ACC112 (cell line): ENCODE results near the gene PTPRG.
A peak's percentile ranks its signal among the peaks of the same experiment; 100 is the strongest.
"Not testable (repeated sequence)": the region's sequence is repeated elsewhere in the genome, so short reads cannot be mapped to it uniquely, and the experiment has no call there.

ENCODE experiments used
- H2AFZ ChIP-seq: fragments of 200-600 bp; sonication (generic); one replicate; pipeline ENCODE4 v1.6.0; 2017; ENCODE audit warnings: antibody characterized with exemption, low read length; ENCODE audit not compliant: unreplicated experiment
- H3K27ac ChIP-seq: fragments of 200-600 bp; sonication (generic); 2 replicates; pipeline ENCODE4 v1.5.1; 2014; ENCODE audit warnings: low read depth, mild to moderate bottlenecking, antibody characterized with exemption, low read length, moderate library complexity
- H3K27me3 ChIP-seq: fragments of 200-600 bp; sonication (generic); 2 replicates; pipeline ENCODE4 v1.6.1; 2014; ENCODE audit warnings: mild to moderate bottlenecking, antibody characterized with exemption, low read length, moderate library complexity, mixed read lengths; ENCODE audit not compliant: insufficient read depth
- H3K36me3 ChIP-seq: fragments of 200-600 bp; sonication (generic); 2 replicates; pipeline ENCODE4 v1.6.1; 2016; ENCODE audit warnings: mild to moderate bottlenecking, antibody characterized with exemption, low read length, moderate library complexity, mixed read lengths; ENCODE audit not compliant: insufficient read depth
- H3K4me1 ChIP-seq: fragments of 200-600 bp; sonication (generic); one replicate; pipeline ENCODE4 v1.6.1; 2016; ENCODE audit warnings: low read length, mixed read lengths; ENCODE audit not compliant: insufficient read depth, unreplicated experiment, control insufficient read depth
- H3K4me3 ChIP-seq: fragments of 200-600 bp; sonication (generic); 2 replicates; pipeline ENCODE4 v1.5.1; 2014; ENCODE audit warnings: mild to moderate bottlenecking, low read depth, low read length
- H3K79me2 ChIP-seq: fragments of 200-600 bp; sonication (generic); one replicate; pipeline ENCODE4 v1.6.0; 2016; ENCODE audit warnings: low read length; ENCODE audit not compliant: control insufficient read depth, unreplicated experiment, insufficient read depth

PTPRG gene

GRCh38 chr3:61532739-61533500, 28.5 kb upstream of the PTPRG start:
- Histone ChIP-seq H3K27ac (no peak overlapping the region), H3K4me1 (no peaks in the 10 kb centered on the region), H3K27me3 (no peaks in the 10 kb centered on the region), H3K36me3 (no peaks in the 10 kb centered on the region), H2AFZ (no peak overlapping the region), H3K4me3 (no peak overlapping the region), H3K79me2 (no peaks in the 10 kb centered on the region)

DNA sequence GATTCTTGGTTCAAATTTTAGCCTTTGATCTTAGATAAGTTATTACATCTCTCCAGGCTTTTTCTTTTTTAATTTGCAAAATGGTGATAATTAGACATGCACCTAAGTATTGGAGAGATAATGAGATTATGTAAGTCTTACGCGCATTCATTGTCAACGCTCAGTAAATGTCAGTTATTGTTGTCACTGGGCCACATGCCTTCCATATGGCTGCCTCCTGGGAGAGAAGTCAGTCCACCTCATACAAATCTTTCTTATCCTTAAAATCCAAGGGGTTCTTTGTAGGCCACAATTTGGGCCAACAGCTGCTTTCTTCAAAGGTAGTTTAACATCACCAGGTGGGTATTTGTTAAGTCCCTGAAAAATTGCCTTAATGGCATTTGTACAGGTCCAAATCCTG, 25.5 kb upstream of the PTPRG start:
- H3K36me3 ChIP-seq, result no peaks in the 10 kb centered on the region
- H2AFZ ChIP-seq, result no peak overlapping the region
- H3K4me1 ChIP-seq, result no peaks in the 10 kb centered on the region
- H3K79me2 ChIP-seq, result no peaks in the 10 kb centered on the region
- no peak overlapping the region for H3K4me3 ChIP-seq
- no peaks in the 10 kb centered on the region for H3K27me3 ChIP-seq
- no peak overlapping the region for H3K27ac ChIP-seq

DNA sequence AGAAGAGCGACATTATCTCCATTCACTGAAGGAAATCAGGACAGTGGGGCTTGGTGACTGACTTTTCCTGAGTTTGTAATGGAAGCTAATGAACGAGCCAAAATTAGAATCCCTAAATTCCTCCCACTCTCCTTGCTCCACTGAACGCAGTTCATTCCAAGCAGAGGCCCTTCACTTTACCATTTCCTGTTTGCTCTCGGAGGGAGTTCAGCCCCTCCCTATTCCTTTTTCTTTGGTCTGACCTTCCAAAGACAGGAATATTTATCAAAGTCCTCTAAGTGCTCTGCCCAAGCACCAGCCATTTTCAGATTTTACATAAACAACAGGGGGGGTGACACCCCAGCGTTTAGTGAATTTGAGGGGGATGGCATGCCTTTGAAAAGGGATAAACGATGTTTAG, 24.0 kb upstream of the PTPRG start:
- H3K79me2 ChIP-seq, result no peaks in the 10 kb centered on the region
- H3K4me3 ChIP-seq, result no peak overlapping the region
- no peaks in the 10 kb centered on the region for H3K4me1 ChIP-seq
- no peak overlapping the region for H3K27ac ChIP-seq
- no peaks in the 10 kb centered on the region for H3K27me3 ChIP-seq
- no peak overlapping the region for H2AFZ ChIP-seq
- H3K36me3 ChIP-seq, result no peaks in the 10 kb centered on the region

- no peaks in the 10 kb centered on the region for H3K79me2 ChIP-seq
Measured at GRCh38 chr3:61538486-61538885, 22.9 kb upstream of the PTPRG start.

DNA sequence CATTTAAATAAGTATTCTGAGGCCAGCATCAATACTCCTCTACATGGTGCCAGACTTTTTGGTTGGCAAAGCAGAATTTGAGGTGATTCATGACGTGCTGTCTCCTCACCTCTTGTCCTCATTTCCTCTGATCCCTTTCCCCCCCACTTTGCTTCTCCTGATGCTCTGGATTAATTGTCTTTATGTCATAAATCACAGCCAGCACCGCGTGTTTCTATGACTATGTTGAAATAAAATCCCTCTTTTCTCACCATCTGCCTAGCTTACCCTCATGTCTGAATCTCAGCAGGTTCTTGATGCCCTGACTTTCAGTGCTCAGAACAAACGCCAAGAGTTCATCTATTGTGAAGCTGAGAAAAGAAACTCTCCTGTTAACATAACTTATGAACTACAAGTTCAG, 19.7 kb upstream of the PTPRG start:
- H3K79me2 ChIP-seq, result no peaks in the 10 kb centered on the region
- no peaks in the 10 kb centered on the region for H3K4me1 ChIP-seq
- no peak overlapping the region for H3K4me3 ChIP-seq
- H3K27ac ChIP-seq, result no peak overlapping the region
- no peaks in the 10 kb centered on the region for H3K36me3 ChIP-seq
- no peak overlapping the region for H2AFZ ChIP-seq
- peaks cover 3% of the 10 kb centered on the region; the same call in 1 of the 2 replicates for H3K27me3 ChIP-seq

More at GRCh38 chr3:61538486-61538885, 22.9 kb upstream of the PTPRG start:
- Histone ChIP-seq H3K4me3 (no peak overlapping the region), H3K36me3 (no peaks in the 10 kb centered on the region), H3K27ac (no peak overlapping the region), H3K27me3 (no peaks in the 10 kb centered on the region; the same call in 1 of the 2 replicates), H3K4me1 (no peaks in the 10 kb centered on the region), H2AFZ (no peak overlapping the region)

- H2AFZ ChIP-seq, result no peak overlapping the region
- H3K27me3 ChIP-seq, result peaks cover 3% of the 10 kb centered on the region; the same call in 1 of the 2 replicates
- no peaks in the 10 kb centered on the region for H3K79me2 ChIP-seq
- no peaks in the 10 kb centered on the region for H3K36me3 ChIP-seq
- H3K4me3 ChIP-seq, result no peak overlapping the region
- H3K4me1 ChIP-seq, result no peaks in the 10 kb centered on the region
- no peak overlapping the region for H3K27ac ChIP-seq
Measured at GRCh38 chr3:61545716-61546115, 15.7 kb upstream of the PTPRG start.

- no peak overlapping the region for H2AFZ ChIP-seq
- no peak overlapping the region for H3K4me3 ChIP-seq
- H3K4me1 ChIP-seq, result no peaks in the 10 kb centered on the region
- H3K27me3 ChIP-seq, result peaks cover 3% of the 10 kb centered on the region; the same call in 1 of the 2 replicates
- no peaks in the 10 kb centered on the region for H3K79me2 ChIP-seq
- H3K27ac ChIP-seq, result no peak overlapping the region
- H3K36me3 ChIP-seq, result no peaks in the 10 kb centered on the region
Measured at GRCh38 chr3:61547625-61548024, 13.7 kb upstream of the PTPRG start.

- H3K36me3 ChIP-seq, H3K27ac ChIP-seq, H2AFZ ChIP-seq, H3K4me3 ChIP-seq, H3K27me3 ChIP-seq, H3K79me2 ChIP-seq, H3K4me1 ChIP-seq: not testable (repeated sequence)
Measured at GRCh38 chr3:61552704-61553103, 8.7 kb upstream of the PTPRG start.

- H3K4me3 ChIP-seq, result peak overlapping the region; percentile 98; the same call in 1 of the 2 replicates
- no peak overlapping the region for H2AFZ ChIP-seq
- peaks cover 26% of the 10 kb centered on the region for H3K79me2 ChIP-seq
- no peak overlapping the region for H3K27ac ChIP-seq
- no peaks in the 10 kb centered on the region for H3K4me1 ChIP-seq
- H3K27me3 ChIP-seq, result no peaks in the 10 kb centered on the region
- H3K36me3 ChIP-seq, result no peaks in the 10 kb centered on the region
Measured at GRCh38 chr3:61559136-61559731, 2.1 kb upstream of the PTPRG start.

DNA sequence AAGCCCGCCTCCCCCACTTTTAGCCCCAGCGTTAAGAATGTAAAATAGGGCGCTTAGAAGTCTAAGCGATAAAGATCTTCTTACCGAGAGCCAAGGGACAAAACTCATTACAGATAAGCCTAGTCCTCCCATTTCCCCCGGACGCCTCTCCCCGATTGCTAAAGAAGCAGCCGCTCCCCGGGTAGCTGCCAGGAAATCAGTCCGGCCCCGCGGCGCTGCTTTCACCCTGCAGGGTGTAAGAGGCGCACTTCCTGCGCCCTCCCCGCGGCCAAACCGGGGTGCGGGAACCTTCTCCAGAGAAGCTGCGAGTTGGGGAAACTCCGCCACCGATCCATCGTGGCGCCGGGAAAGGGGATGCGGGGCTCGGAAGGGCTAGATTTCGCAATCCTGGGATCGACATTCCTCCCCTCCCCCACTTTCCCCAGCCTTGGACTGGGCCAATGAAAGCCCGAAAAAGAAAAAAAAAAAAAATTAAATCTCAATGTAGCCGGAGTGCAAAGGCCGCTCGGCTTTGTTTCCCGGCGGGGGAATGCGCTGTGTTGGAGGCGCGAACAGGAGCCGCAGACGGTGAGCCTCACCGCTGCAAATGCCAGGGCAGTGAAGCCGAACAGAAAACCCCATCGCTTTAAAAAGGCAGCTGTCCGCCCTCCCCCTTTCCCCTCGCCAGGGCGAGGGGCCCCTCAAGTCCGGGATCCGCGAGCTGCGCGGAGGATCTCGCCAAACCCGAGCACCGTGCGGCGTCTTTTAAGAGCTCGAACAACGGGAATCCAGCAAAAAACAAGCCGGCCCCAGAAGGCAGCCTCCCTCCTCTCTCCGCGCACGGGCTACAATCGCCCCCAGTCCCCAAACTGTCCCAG, 626 bp upstream of the PTPRG start:
- H3K36me3 ChIP-seq, result no peaks in the 10 kb centered on the region
- H3K27ac ChIP-seq, result peak overlapping the region; percentile 87
- no peaks in the 10 kb centered on the region for H3K27me3 ChIP-seq
- H2AFZ ChIP-seq, result peak overlapping the region; percentile 37
- H3K79me2 ChIP-seq, result peaks cover 39% of the 10 kb centered on the region
- peak overlapping the region; percentile 98 for H3K4me3 ChIP-seq
- H3K4me1 ChIP-seq, result peaks cover 10% of the 10 kb centered on the region
